Panc1 (cell line): ENCODE data around the gene BTBD1.

Source experiments
- POLR2AphosphoS5 ChIP-seq: IDR thresholded peaks from 2 replicates; pipeline ENCODE4 v1.6.1; 2012; ENCODE audit warnings: mild to moderate bottlenecking, low read depth, low read length, moderate library complexity
- SIN3A ChIP-seq: IDR thresholded peaks from 2 replicates; pipeline ENCODE4 v1.6.1; 2012; ENCODE audit warnings: low read depth, mild to moderate bottlenecking, low read length, moderate library complexity, borderline replicate concordance; ENCODE audit not compliant: insufficient read depth
- TF ChIP-seq, protein P1 (sequence below): fragments of 450-650 bp; IDR thresholded peaks from 2 replicates; pipeline ENCODE4 v1.5.1; 2017; ENCODE audit warnings: mild to moderate bottlenecking
- TF ChIP-seq, protein P2 (sequence below), 2 experiments: IDR thresholded peaks; 2 replicates each; pipeline ENCODE4 v1.6.1; 2011 to 2012; ENCODE audit warnings: low read depth in 2 of 2, control low read depth in 1 of 2, low read length in 1 of 2, mild to moderate bottlenecking in 1 of 2, moderate library complexity in 1 of 2; ENCODE audit not compliant: insufficient read depth in 1 of 2

DNA sequence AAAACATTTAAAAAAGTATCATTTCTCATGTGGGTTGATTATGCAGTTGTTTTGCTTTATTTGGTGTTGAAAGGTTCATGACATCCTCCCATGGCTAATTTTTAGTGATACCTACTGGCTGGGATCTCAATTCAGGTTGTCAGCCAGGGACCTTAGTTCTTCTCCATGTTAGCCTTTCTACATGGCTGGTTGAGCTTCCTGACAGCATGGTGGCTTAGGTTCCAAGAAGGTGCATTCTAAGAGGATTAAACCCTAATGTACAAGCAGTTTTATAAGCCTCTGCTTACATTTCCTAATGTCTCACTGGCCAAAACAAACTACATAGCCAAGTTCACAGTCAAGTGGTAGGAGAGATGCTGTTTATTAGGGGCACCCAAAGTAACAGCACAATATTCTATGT lies 31.0 kb upstream of the BTBD1 start:
- TF ChIP-seq POLR2AphosphoS5 (no peak), SIN3A (no peak)
- TF ChIP-seq, protein P1, sequence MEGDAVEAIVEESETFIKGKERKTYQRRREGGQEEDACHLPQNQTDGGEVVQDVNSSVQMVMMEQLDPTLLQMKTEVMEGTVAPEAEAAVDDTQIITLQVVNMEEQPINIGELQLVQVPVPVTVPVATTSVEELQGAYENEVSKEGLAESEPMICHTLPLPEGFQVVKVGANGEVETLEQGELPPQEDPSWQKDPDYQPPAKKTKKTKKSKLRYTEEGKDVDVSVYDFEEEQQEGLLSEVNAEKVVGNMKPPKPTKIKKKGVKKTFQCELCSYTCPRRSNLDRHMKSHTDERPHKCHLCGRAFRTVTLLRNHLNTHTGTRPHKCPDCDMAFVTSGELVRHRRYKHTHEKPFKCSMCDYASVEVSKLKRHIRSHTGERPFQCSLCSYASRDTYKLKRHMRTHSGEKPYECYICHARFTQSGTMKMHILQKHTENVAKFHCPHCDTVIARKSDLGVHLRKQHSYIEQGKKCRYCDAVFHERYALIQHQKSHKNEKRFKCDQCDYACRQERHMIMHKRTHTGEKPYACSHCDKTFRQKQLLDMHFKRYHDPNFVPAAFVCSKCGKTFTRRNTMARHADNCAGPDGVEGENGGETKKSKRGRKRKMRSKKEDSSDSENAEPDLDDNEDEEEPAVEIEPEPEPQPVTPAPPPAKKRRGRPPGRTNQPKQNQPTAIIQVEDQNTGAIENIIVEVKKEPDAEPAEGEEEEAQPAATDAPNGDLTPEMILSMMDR = no peak
- TF ChIP-seq, protein P2, sequence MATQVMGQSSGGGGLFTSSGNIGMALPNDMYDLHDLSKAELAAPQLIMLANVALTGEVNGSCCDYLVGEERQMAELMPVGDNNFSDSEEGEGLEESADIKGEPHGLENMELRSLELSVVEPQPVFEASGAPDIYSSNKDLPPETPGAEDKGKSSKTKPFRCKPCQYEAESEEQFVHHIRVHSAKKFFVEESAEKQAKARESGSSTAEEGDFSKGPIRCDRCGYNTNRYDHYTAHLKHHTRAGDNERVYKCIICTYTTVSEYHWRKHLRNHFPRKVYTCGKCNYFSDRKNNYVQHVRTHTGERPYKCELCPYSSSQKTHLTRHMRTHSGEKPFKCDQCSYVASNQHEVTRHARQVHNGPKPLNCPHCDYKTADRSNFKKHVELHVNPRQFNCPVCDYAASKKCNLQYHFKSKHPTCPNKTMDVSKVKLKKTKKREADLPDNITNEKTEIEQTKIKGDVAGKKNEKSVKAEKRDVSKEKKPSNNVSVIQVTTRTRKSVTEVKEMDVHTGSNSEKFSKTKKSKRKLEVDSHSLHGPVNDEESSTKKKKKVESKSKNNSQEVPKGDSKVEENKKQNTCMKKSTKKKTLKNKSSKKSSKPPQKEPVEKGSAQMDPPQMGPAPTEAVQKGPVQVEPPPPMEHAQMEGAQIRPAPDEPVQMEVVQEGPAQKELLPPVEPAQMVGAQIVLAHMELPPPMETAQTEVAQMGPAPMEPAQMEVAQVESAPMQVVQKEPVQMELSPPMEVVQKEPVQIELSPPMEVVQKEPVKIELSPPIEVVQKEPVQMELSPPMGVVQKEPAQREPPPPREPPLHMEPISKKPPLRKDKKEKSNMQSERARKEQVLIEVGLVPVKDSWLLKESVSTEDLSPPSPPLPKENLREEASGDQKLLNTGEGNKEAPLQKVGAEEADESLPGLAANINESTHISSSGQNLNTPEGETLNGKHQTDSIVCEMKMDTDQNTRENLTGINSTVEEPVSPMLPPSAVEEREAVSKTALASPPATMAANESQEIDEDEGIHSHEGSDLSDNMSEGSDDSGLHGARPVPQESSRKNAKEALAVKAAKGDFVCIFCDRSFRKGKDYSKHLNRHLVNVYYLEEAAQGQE (IDR thresholded peaks at IDR 0.05; ENCODE audit: insufficient read depth in 1 of 2, low read depth in 2 of 2, low read length in 1 of 2) = no peak
